HEK293 (cell line): Measurements from ENCODE around the gene FSCN2.

Experiments
- CTCF ChIA-PET: fragments of 350-600 bp; formaldehyde crosslinking; extraction: SDS; loops from one replicate; lab custom pipeline; 2021; ENCODE audit warnings: antibody characterized with exemption; lab: Yijun Ruan, JAX
- POLR2A ChIA-PET: fragments of 300-600 bp; formaldehyde crosslinking; extraction: SDS; loops from one replicate; lab custom pipeline; 2020; ENCODE audit warnings: antibody characterized with exemption, inconsistent platforms; lab: Yijun Ruan, JAX
- H3K27ac ChIP-seq: fragments of 200-500 bp; sonication (Bioruptor generic); 2 replicates; pipeline ENCODE4 v1.5.1; 2014; ENCODE audit warnings: low read depth, low read length, control low read depth, inconsistent platforms; ENCODE audit errors: extremely low read depth
- H3K36me3 ChIP-seq, 2 experiments: fragments of 200-500 bp in 1 of 2; sonication (Bioruptor generic) in 1 of 2; 1 replicate in 1 of 2; 2 replicates in 1 of 2; pipeline ENCODE4 v1.5.1; 2014 to 2017; ENCODE audit warnings: inconsistent platforms in 2 of 2, low read length in 2 of 2; ENCODE audit not compliant: control insufficient read depth in 2 of 2, insufficient read depth in 1 of 2
- H3K4me1 ChIP-seq: fragments of 200-500 bp; sonication (Bioruptor generic); 2 replicates; pipeline ENCODE4 v1.5.1; 2014; ENCODE audit warnings: mild to moderate bottlenecking, low read length, inconsistent platforms; ENCODE audit not compliant: control insufficient read depth, insufficient read depth
- H3K4me3 ChIP-seq: 2 replicates; pipeline ENCODE4 v1.5.1; 2011; ENCODE audit warnings: low read depth, mild to moderate bottlenecking, control low read depth, low read length, moderate library complexity
- H3K9me3 ChIP-seq: fragments of 200-500 bp; sonication (Bioruptor generic); 2 replicates; pipeline ENCODE4 v1.5.1; 2014; ENCODE audit warnings: low read depth, low read length, inconsistent platforms; ENCODE audit not compliant: control insufficient read depth, insufficient read depth
- BCL11A ChIP-seq: fragments of 450-650 bp; formaldehyde crosslinking; IDR thresholded peaks from 2 replicates; pipeline ENCODE4 v1.5.1; 2016; ENCODE audit warnings: low read depth, missing biosample characterization, missing genetic modification characterization
- GLIS2 ChIP-seq: fragments of 450-650 bp; formaldehyde crosslinking; IDR thresholded peaks from 2 replicates; pipeline ENCODE4 v1.5.1; 2016; ENCODE audit warnings: missing biosample characterization, missing genetic modification characterization
- RBAK ChIP-seq: fragments of 450-650 bp; formaldehyde crosslinking; IDR thresholded peaks from 2 replicates; pipeline ENCODE4 v1.5.1; 2016; ENCODE audit warnings: missing biosample characterization, missing genetic modification characterization
- SP2 ChIP-seq: fragments of 450-650 bp; formaldehyde crosslinking; IDR thresholded peaks from 2 replicates; pipeline ENCODE4 v1.5.1; 2016; ENCODE audit warnings: missing biosample characterization, missing genetic modification characterization
- SP3 ChIP-seq: fragments of 450-650 bp; formaldehyde crosslinking; IDR thresholded peaks from 2 replicates; pipeline ENCODE4 v1.5.1; 2016; ENCODE audit warnings: missing biosample characterization, missing genetic modification characterization
- TRIM28 ChIP-seq: IDR thresholded peaks from 2 replicates; pipeline ENCODE4 v1.6.1; 2011; ENCODE audit warnings: low read length, control low read depth, borderline replicate concordance
- ZBTB1 ChIP-seq: fragments of 450-650 bp; formaldehyde crosslinking; IDR thresholded peaks from 2 replicates; pipeline ENCODE4 v1.5.1; 2016; ENCODE audit warnings: missing biosample characterization, missing genetic modification characterization
- ZIC2 ChIP-seq: fragments of 450-650 bp; formaldehyde crosslinking; IDR thresholded peaks from 2 replicates; pipeline ENCODE4 v1.5.1; 2016; ENCODE audit warnings: missing biosample characterization, missing genetic modification characterization
- ZNF174 ChIP-seq: fragments of 450-650 bp; formaldehyde crosslinking; IDR thresholded peaks from 2 replicates; pipeline ENCODE4 v1.5.0; 2017; ENCODE audit warnings: missing biosample characterization, mild to moderate bottlenecking, missing genetic modification characterization
- ZNF248 ChIP-seq: fragments of 450-650 bp; formaldehyde crosslinking; IDR thresholded peaks from 2 replicates; pipeline ENCODE4 v1.5.1; 2017; ENCODE audit warnings: missing biosample characterization, missing genetic modification characterization
- ZNF37A ChIP-seq: fragments of 450-650 bp; IDR thresholded peaks from 2 replicates; pipeline ENCODE4 v1.5.1; 2018; ENCODE audit warnings: missing biosample characterization, missing genetic modification characterization
- ZNF555 ChIP-seq: fragments of 450-650 bp; formaldehyde crosslinking; conservative IDR thresholded peaks from 2 replicates; pipeline ENCODE4 v1.5.1; 2017; ENCODE audit warnings: missing biosample characterization, mild to moderate bottlenecking, missing genetic modification characterization, inconsistent platforms
- ZNF561 ChIP-seq: fragments of 450-650 bp; IDR thresholded peaks from 2 replicates; pipeline ENCODE4 v1.5.1; 2018; ENCODE audit warnings: missing biosample characterization, missing genetic modification characterization, borderline replicate concordance
- ZNF776 ChIP-seq: fragments of 450-650 bp; formaldehyde crosslinking; IDR thresholded peaks from 2 replicates; pipeline ENCODE4 v1.5.0; 2017; ENCODE audit warnings: missing biosample characterization, missing genetic modification characterization, borderline replicate concordance
- ZNF837 ChIP-seq: fragments of 450-650 bp; formaldehyde crosslinking; IDR thresholded peaks from 2 replicates; pipeline ENCODE4 v1.5.1; 2016; ENCODE audit warnings: missing biosample characterization, missing genetic modification characterization
- TF ChIP-seq, protein P1 (sequence below): fragments of 450-650 bp; formaldehyde crosslinking; IDR thresholded peaks from 2 replicates; pipeline ENCODE4 v1.5.1; 2016; ENCODE audit warnings: missing biosample characterization, missing genetic modification characterization, low read depth
- TF ChIP-seq, protein P2 (sequence below): fragments of 450-650 bp; formaldehyde crosslinking; IDR thresholded peaks from 2 replicates; pipeline ENCODE4 v1.5.1; 2016; ENCODE audit warnings: missing biosample characterization, missing genetic modification characterization
- TF ChIP-seq, protein P3 (sequence below): fragments of 450-650 bp; formaldehyde crosslinking; IDR thresholded peaks from 2 replicates; pipeline ENCODE4 v1.5.1; 2016; ENCODE audit warnings: missing biosample characterization, missing genetic modification characterization
- TF ChIP-seq, protein P4 (sequence below): fragments of 450-650 bp; formaldehyde crosslinking; IDR thresholded peaks from 2 replicates; pipeline ENCODE4 v1.5.1; 2016; ENCODE audit warnings: missing biosample characterization, missing genetic modification characterization

The FSCN2 gene

DNA sequence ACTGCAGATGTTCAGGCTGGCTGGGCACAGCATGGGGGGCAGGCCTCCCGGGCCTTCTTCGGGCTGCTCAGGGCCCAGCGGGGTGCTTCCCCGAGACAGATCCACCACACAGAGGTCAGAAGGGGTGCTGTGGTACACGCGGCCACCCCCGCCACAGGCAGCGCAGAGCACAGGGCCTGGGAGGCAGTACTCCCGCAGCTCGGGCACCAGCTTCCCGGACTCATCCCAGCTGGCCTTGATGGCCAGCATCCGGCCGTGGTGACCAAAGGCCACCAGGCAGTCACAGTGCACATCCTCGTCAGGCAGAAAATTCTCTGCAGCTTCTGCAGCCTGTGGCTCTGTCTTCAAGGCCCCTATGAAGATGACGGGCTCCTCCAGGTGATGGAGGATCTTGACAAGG is 22.1 kb downstream of the FSCN2 start:
- ChIA-PET CTCF (interaction anchor here (0.6 to 3.9 kb wide), 3 partner anchors 27 to 487 kb away, joined by 3 to 23 read pairs (median 7); partner anchors contain the start of gene DCXR), POLR2A (interaction anchor here (3.4 kb wide), 1 partner anchor 40 kb away, joined by 48 read pairs; the partner anchor contains the start of gene ACTG1)
- no peak overlapping the region for H3K27ac ChIP-seq
- peaks cover 12% of the 10 kb centered on the region for H3K4me1 ChIP-seq
- no peak overlapping the region for H3K4me3 ChIP-seq
- no peak for TF ChIP-seq ZIC2
- TF ChIP-seq ZBTB1 (tag by site-specific recombination) = no peak
- TF ChIP-seq ZNF37A (tag by site-specific recombination) = no peak
- TF ChIP-seq, protein P1, sequence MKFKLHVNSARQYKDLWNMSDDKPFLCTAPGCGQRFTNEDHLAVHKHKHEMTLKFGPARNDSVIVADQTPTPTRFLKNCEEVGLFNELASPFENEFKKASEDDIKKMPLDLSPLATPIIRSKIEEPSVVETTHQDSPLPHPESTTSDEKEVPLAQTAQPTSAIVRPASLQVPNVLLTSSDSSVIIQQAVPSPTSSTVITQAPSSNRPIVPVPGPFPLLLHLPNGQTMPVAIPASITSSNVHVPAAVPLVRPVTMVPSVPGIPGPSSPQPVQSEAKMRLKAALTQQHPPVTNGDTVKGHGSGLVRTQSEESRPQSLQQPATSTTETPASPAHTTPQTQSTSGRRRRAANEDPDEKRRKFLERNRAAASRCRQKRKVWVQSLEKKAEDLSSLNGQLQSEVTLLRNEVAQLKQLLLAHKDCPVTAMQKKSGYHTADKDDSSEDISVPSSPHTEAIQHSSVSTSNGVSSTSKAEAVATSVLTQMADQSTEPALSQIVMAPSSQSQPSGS (tag by site-specific recombination) = no peak
- no peak for TF ChIP-seq ZNF174
- TF ChIP-seq SP2 (tag by site-specific recombination) = no peak
- no peak for TF ChIP-seq ZNF837 (tag by site-specific recombination)
- TF ChIP-seq, protein P2, sequence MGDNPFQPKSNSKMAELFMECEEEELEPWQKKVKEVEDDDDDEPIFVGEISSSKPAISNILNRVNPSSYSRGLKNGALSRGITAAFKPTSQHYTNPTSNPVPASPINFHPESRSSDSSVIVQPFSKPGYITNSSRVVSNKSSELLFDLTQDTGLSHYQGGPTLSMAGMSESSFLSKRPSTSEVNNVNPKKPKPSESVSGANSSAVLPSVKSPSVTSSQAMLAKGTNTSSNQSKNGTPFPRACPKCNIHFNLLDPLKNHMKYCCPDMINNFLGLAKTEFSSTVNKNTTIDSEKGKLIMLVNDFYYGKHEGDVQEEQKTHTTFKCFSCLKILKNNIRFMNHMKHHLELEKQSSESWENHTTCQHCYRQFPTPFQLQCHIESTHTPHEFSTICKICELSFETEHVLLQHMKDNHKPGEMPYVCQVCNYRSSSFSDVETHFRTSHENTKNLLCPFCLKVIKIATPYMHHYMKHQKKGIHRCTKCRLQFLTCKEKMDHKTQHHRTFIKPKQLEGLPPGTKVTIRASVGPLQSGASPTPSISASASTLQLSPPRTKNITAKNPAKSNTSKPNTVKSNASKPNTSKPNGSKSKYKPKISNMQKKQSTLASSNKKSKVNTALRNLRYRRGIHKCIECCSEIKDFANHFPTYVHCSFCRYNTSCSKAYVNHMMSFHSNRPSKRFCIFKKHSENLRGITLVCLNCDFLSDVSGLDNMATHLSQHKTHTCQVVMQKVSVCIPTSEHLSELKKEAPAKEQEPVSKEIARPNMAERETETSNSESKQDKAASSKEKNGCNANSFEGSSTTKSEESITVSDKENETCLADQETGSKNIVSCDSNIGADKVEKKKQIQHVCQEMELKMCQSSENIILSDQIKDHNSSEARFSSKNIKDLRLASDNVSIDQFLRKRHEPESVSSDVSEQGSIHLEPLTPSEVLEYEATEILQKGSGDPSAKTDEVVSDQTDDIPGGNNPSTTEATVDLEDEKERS (tag by site-specific recombination) = no peak
- no peak for TF ChIP-seq BCL11A (tag by site-specific recombination)
- no peak for TF ChIP-seq TRIM28
- TF ChIP-seq ZNF248 (tag by site-specific recombination) = no peak
- H3K9me3 ChIP-seq = no peaks in the 10 kb centered on the region
- peaks cover 9 to 54% of the 10 kb centered on the region in 2 experiments; a peak in 2 of 3 replicates for H3K36me3 ChIP-seq

DNA sequence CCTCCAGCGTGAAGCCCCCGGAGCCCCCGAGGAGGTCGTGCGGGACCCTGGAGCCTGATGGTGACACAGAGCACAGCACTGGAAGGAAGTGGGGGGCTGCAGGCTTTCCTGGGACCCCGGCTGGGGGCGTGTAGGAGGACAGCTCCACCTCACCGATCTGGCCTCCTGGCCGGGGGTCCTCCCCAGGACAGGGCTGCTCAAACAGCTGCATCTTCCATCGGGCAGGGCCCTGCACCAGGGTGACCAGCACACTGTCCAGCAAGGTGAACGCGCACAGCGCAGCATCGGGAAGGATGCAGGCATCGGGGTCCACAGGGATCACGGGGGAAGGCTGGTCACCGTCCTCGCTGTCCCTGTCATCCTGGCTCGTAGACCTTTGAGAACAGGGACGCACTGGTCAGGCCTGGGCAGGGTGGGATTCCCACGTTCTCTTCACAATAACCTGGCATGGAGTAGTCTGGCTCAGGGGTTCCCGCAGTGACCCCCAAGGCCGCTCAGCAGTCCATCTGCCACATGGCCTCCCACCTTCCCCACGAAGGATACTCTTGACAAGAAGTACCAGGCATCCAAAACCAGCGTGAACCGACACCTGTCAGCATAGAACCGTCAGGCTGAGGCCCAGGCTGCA is 22.8 kb downstream of the FSCN2 start:
- peaks cover 9 to 48% of the 10 kb centered on the region in 2 experiments; a peak in 2 of 3 replicates for H3K36me3 ChIP-seq
- ChIA-PET CTCF (interaction anchor here (0.6 to 3.9 kb wide), 3 partner anchors 50 to 487 kb away, joined by 3 to 23 read pairs (median 3); partner anchors contain the start of gene DCXR), POLR2A (interaction anchor here (2.1 to 3.4 kb wide), 3 partner anchors 8 to 40 kb away, joined by 8 to 48 read pairs (median 12); partner anchors contain the start of gene ACTG1)
- TF ChIP-seq GLIS2 (tag by site-specific recombination) = peak; percentile 23; the same call in 1 of the 2 replicates
- no peak for TF ChIP-seq ZNF561
- no peak for TF ChIP-seq SP3 (tag by site-specific recombination)
- no peak for TF ChIP-seq ZNF776 (tag by site-specific recombination)
- TF ChIP-seq, protein P3, sequence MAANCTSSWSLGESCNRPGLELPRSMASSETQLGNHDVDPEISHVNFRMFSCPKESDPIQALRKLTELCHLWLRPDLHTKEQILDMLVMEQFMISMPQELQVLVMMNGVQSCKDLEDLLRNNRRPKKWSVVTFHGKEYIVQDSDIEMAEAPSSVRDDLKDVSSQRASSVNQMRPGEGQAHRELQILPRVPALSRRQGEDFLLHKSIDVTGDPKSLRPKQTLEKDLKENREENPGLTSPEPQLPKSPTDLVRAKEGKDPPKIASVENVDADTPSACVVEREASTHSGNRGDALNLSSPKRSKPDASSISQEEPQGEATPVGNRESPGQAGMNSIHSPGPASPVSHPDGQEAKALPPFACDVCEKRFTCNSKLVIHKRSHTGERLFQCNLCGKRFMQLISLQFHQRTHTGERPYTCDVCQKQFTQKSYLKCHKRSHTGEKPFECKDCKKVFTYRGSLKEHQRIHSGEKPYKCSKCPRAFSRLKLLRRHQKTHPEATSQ (tag by site-specific recombination) = no peak
- no peak for TF ChIP-seq ZNF555 (tag by site-specific recombination)
- TF ChIP-seq, protein P4, sequence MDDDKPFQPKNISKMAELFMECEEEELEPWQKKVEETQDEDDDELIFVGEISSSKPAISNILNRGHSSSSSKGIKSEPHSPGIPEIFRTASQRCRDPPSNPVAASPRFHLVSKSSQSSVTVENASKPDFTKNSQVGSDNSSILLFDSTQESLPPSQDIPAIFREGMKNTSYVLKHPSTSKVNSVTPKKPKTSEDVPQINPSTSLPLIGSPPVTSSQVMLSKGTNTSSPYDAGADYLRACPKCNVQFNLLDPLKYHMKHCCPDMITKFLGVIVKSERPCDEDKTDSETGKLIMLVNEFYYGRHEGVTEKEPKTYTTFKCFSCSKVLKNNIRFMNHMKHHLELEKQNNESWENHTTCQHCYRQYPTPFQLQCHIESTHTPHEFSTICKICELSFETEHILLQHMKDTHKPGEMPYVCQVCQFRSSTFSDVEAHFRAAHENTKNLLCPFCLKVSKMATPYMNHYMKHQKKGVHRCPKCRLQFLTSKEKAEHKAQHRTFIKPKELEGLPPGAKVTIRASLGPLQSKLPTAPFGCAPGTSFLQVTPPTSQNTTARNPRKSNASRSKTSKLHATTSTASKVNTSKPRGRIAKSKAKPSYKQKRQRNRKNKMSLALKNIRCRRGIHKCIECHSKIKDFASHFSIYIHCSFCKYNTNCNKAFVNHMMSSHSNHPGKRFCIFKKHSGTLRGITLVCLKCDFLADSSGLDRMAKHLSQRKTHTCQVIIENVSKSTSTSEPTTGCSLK = no peak
- no peak for TF ChIP-seq RBAK (tag by site-specific recombination)
- peak overlapping the region; percentile 86 for H3K4me3 ChIP-seq
- no peaks in the 10 kb centered on the region for H3K9me3 ChIP-seq
- H3K27ac ChIP-seq = peak overlapping the region; percentile 74; the same call in 1 of the 2 replicates
- peaks cover 12% of the 10 kb centered on the region for H3K4me1 ChIP-seq
